Lower leg skin (tissue), 4 donors: ENCODE results near the gene IRF2BPL. TPM values are rescaled to one million over a fixed set of nuclear protein-coding genes. Genes with fewer than 3 reads are reported as not detected.

Source experiments
- DNase-seq, 2 donors: peaks; one replicate each; pipeline ENCODE4 v3.0.0-alpha.2; 2019; ENCODE audit warnings: low spot score in 2 of 2
- H3K4me3 ChIP-seq: fragments of 200-600 bp; sonication (generic); 2 replicates; pipeline ENCODE4 v1.5.1; 2017; ENCODE audit warnings: mild to moderate bottlenecking, low read depth; ENCODE audit not compliant: poor library complexity, severe bottlenecking
- POLR2A ChIP-seq, 2 donors: fragments of 450-650 bp; IDR thresholded peaks; one replicate each; pipeline ENCODE4 v1.6.1; 2016 to 2017; ENCODE audit warnings: antibody characterized with exemption in 2 of 2, mild to moderate bottlenecking in 1 of 2, moderate library complexity in 1 of 2
- WGBS, 2 donors: methylation state at CpG; one replicate each; pipeline ENCODE4 v1.1.5; 2018; 5-methylcytosine and 5-hydroxymethylcytosine counted together
- intact Hi-C: fragments of 100-400 bp; cut with DNase I; formaldehyde crosslinking; loops from one replicate; pipeline ENCODE4 v1.15.0; 2023; ENCODE audit warnings: low total_unique reads
- total RNA-seq, 4 donors: library from RNA; depleted of rRNA; stranded (reverse); fragments of >200 nt; gene quantifications; one replicate each; pipeline ENCODE4 v1.1.0, GENCODE V29; 2016
- TF ChIP-seq, protein P1 (sequence below), 3 donors: fragments of 450-650 bp; IDR thresholded peaks; one replicate each; pipeline ENCODE4 v1.5.1; 2016; ENCODE audit warnings: antibody characterized with exemption in 3 of 3, mild to moderate bottlenecking in 3 of 3, moderate library complexity in 2 of 3

The IRF2BPL gene
- total RNA-seq, 4 donors from 2014 or later = 64.5 to 100 (median 94.0) TPM

DNA sequence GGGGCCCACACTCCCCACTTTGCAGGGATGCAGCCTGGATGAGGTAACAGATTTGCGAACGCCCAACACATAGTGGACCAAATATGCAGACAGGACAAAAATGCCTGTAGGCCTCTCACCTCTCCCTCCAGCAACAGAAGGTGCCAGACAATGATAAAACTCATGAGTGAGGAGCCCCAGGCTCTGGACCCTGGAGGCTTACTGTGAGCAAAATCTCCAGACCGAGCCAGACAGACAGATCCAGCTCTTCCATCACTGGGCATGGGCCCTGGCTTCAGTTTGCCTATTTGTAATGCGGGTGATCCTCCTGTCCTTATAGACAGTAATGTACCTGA lies 42.3 kb downstream of the IRF2BPL start:
- intact Hi-C loops = no loop called here
- no peak overlapping the region for H3K4me3 ChIP-seq
- DNase-seq = no peak
- WGBS, 2 donors = 93 to 98% methylated on average over 4 of the region's 4 CpGs
- no peak for TF ChIP-seq POLR2A (IDR thresholded peaks at IDR 0.05)
- TF ChIP-seq, protein P1, sequence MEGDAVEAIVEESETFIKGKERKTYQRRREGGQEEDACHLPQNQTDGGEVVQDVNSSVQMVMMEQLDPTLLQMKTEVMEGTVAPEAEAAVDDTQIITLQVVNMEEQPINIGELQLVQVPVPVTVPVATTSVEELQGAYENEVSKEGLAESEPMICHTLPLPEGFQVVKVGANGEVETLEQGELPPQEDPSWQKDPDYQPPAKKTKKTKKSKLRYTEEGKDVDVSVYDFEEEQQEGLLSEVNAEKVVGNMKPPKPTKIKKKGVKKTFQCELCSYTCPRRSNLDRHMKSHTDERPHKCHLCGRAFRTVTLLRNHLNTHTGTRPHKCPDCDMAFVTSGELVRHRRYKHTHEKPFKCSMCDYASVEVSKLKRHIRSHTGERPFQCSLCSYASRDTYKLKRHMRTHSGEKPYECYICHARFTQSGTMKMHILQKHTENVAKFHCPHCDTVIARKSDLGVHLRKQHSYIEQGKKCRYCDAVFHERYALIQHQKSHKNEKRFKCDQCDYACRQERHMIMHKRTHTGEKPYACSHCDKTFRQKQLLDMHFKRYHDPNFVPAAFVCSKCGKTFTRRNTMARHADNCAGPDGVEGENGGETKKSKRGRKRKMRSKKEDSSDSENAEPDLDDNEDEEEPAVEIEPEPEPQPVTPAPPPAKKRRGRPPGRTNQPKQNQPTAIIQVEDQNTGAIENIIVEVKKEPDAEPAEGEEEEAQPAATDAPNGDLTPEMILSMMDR (IDR thresholded peaks at IDR 0.05) = no peak

DNA sequence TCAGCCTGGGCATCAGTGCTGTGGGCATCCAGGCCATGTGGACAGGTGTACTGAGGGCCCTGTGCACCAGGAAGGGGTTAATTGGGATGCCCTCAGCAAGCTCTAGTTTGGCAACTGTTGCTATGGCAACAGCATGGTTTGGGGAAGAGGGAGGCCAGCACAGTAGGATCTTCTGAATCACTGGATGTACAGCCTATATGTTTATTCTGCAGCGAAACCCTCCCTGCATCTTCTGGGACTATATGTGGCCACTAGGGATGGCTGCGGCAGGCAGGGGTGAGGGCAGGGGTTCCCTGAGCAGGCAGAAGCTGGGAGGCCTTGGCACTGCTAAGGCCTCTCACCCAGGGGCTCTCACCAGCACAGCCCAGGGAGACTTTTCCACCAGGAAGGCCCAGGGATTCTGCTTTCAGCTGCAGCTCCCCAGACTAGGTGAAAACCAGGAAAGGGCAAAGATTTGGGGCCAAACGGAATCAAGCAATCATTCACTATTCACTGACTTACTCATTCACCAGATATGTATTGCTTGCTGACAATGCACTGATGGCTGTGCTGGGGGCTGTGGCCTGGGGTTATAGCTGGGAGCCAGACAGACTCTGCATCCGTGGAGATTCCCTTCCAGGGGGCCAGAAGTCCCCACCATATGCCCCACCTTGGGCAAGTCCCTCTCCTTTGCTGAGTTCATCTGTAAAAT lies 42.8 kb downstream of the IRF2BPL start:
- WGBS, 2 donors = 90 to 92% methylated on average over 4 of the region's 4 CpGs
- H3K4me3 ChIP-seq = no peak overlapping the region
- intact Hi-C loops = no loop called here

DNA sequence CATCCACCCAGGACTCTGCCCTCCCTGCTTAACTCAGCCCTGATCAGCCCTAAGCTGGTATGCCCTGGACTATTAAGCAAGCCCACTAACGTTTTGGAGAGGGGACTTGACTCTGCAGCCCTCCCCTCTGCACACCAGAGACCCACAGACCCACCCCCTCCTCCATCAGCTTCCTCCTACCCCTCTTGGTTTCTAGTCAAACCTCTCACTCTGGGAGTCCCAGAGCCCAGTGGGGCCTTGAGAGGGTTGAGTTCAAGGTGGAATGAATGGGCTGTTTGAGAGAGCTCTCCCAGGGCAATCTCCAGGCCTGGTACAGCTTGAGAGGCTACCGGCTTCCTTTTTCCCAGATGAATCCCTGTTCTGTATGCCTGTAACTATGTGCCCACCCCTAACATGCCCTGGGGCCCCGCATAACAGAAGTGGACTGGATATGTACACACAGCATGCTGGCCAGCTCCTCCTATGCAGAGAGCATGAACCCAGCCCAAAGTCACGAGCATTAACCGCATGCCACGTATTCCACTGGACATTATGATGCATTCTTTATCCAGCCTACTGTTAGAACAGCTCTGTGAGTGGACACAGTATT lies 43.6 kb downstream of the IRF2BPL start:
- 72 to 83% methylated on average over 6 of the region's 6 CpGs for WGBS, 2 donors
- DNase-seq = no peak
- intact Hi-C loops = no loop called here
- no peak overlapping the region for H3K4me3 ChIP-seq
- TF ChIP-seq POLR2A (IDR thresholded peaks at IDR 0.05) = no peak
- TF ChIP-seq, protein P1 (IDR thresholded peaks at IDR 0.05) = no peak

More for the DNA sequence above, 42.8 kb downstream of the IRF2BPL start:
- no peak for TF ChIP-seq POLR2A (IDR thresholded peaks at IDR 0.05)
- TF ChIP-seq, protein P1 (IDR thresholded peaks at IDR 0.05) = no peak
- no peak for DNase-seq

DNA sequence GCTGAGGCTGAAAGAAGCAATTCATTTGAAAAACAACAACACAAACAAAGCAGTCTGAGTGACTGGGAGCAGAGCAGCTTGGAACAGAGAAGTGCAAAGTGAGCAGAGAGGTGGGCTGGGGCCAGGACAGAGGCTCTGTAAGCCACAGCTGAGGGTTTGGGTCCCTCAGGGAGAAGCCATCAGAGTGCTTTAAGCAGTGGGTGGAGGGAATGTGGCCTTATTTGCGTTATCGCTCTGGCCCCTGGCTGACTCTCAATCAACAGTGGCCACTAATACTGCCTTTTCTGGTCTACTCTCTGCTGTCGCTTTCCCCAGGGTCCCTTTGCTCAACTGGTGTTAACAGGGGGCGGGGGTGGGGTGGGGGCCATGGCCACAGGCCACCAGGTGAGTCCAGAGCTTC lies 44.2 kb downstream of the IRF2BPL start:
- 68 to 87% methylated on average over 4 of the region's 4 CpGs for WGBS, 2 donors
- intact Hi-C loops = no loop called here
- TF ChIP-seq, protein P1 (IDR thresholded peaks at IDR 0.05) = no peak
- TF ChIP-seq POLR2A (IDR thresholded peaks at IDR 0.05) = no peak
- H3K4me3 ChIP-seq = no peak overlapping the region
- no peak for DNase-seq

DNA sequence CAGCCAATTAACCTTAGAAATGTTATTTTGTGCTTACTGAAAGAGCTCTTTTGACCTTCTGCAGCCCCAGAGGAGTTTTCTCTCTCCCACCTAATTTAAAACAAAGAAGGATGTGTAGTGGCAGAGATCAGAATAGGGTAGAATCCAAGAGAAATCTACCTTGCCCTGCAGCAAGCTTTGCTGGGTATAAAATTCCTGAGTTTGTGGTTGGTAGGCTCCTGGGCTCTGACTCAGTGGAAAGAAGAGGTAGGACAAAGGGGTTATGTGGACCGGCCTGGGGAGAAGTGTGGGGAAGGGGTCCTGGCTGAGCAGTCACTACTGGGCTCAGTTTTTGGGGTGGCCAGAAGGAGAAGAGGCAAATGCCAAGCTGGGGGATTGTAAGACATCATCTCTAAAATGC lies 46.8 kb downstream of the IRF2BPL start:
- H3K4me3 ChIP-seq = no peak overlapping the region
- no peak for DNase-seq
- TF ChIP-seq, protein P1 (IDR thresholded peaks at IDR 0.05) = no peak
- intact Hi-C loops = no loop called here
- 100% methylated on average over 1 of the region's 1 CpG for WGBS, 2 donors
